HG03354 (cell line): ENCODE data around the gene SH2D3C.

Experiments used
- ATAC-seq: cut with Tn5 transposase; IDR thresholded peaks from one replicate; pipeline ENCODE4 v1.9.1; 2021; ENCODE audit warnings: mild to moderate bottlenecking; ENCODE audit not compliant: unreplicated experiment, poor library complexity, severe bottlenecking

Gene SH2D3C

GRCh38 chr9:127749090-127749787, 29.2 kb downstream of the SH2D3C start:
- ATAC-seq, result no peak

GRCh38 chr9:127746959-127747569, 31.4 kb downstream of the SH2D3C start:
- ATAC-seq, result no peak

- no peak for ATAC-seq
Observed at GRCh38 chr9:127744398-127745110, 33.9 kb downstream of the SH2D3C start.

GRCh38 chr9:127742435-127743088, 35.9 kb downstream of the SH2D3C start:
- ATAC-seq, result no peak

- no peak for ATAC-seq
Observed at GRCh38 chr9:127741831-127742434, 36.5 kb downstream of the SH2D3C start.

- ATAC-seq, result no peak
Observed at GRCh38 chr9:127739614-127740330, 38.7 kb downstream of the SH2D3C start.

- ATAC-seq, result no peak
Observed at GRCh38 chr9:127738666-127739065, 39.8 kb downstream of the SH2D3C start.

- no peak for ATAC-seq
Observed at GRCh38 chr9:127735530-127736185, 42.8 kb downstream of the SH2D3C start.

- peak; percentile 86 for ATAC-seq
Observed at GRCh38 chr9:127734747-127735529, 43.5 kb downstream of the SH2D3C start, which contains the start of gene TOR2A. Gene TOR2A (minus strand): TSS chr9:127735294. CDS start chr9:127735270, 24 bp downstream.

GRCh38 chr9:127734247-127734746, 44.2 kb downstream of the SH2D3C start:
- ATAC-seq, result no peak

GRCh38 chr9:127733614-127734013, 44.9 kb downstream of the SH2D3C start:
- no peak for ATAC-seq

GRCh38 chr9:127732444-127732843, 46.0 kb downstream of the SH2D3C start:
- ATAC-seq, result no peak

- ATAC-seq, result no peak
Observed at GRCh38 chr9:127731938-127732337, 46.5 kb downstream of the SH2D3C start.

- no peak for ATAC-seq
Observed at GRCh38 chr9:127730799-127731410, 47.6 kb downstream of the SH2D3C start.

GRCh38 chr9:127730262-127730661, 48.2 kb downstream of the SH2D3C start:
- ATAC-seq, result no peak

GRCh38 chr9:127729522-127730256, 48.8 kb downstream of the SH2D3C start:
- ATAC-seq, result no peak

GRCh38 chr9:127728808-127729207, 49.7 kb downstream of the SH2D3C start:
- ATAC-seq, result no peak
